HEK293 (cell line): ENCODE measurements around the gene DNAL4.

ENCODE experiments used
- HIC1 ChIP-seq: fragments of 450-650 bp; formaldehyde crosslinking; IDR thresholded peaks from 2 replicates; pipeline ENCODE4 v1.5.1; 2016; ENCODE audit warnings: missing biosample characterization, missing genetic modification characterization
- PBX3 ChIP-seq: sonication (generic); formaldehyde crosslinking; IDR thresholded peaks from 2 replicates; pipeline ENCODE4 v1.8.1; 2022; ENCODE audit warnings: mild to moderate bottlenecking, moderate library complexity, missing genetic modification reagents
- ZBTB11 ChIP-seq: fragments of 450-650 bp; formaldehyde crosslinking; conservative IDR thresholded peaks from 2 replicates; pipeline ENCODE4 v1.5.1; 2016; ENCODE audit warnings: low read depth, missing biosample characterization, missing genetic modification characterization
- ZBTB20 ChIP-seq: fragments of 450-650 bp; formaldehyde crosslinking; IDR thresholded peaks from 2 replicates; pipeline ENCODE4 v1.5.1; 2016; ENCODE audit warnings: missing biosample characterization, missing genetic modification characterization
- ZBTB49 ChIP-seq: fragments of 450-650 bp; formaldehyde crosslinking; IDR thresholded peaks from 2 replicates; pipeline ENCODE4 v1.5.1; 2016; ENCODE audit warnings: missing biosample characterization, missing genetic modification characterization, low read depth
- ZBTB7A ChIP-seq: fragments of 450-650 bp; formaldehyde crosslinking; IDR thresholded peaks from 2 replicates; pipeline ENCODE4 v1.5.1; 2016; ENCODE audit warnings: low read depth, missing biosample characterization, missing genetic modification characterization
- ZNF157 ChIP-seq: fragments of 450-650 bp; formaldehyde crosslinking; IDR thresholded peaks from 2 replicates; pipeline ENCODE4 v1.5.1; 2016; ENCODE audit warnings: missing biosample characterization, missing genetic modification characterization
- ZNF174 ChIP-seq: fragments of 450-650 bp; formaldehyde crosslinking; IDR thresholded peaks from 2 replicates; pipeline ENCODE4 v1.5.0; 2017; ENCODE audit warnings: missing biosample characterization, mild to moderate bottlenecking, missing genetic modification characterization
- ZNF2 ChIP-seq: fragments of 450-650 bp; formaldehyde crosslinking; IDR thresholded peaks from 2 replicates; pipeline ENCODE4 v1.5.1; 2016; ENCODE audit warnings: missing biosample characterization, missing genetic modification characterization
- ZNF23 ChIP-seq: fragments of 450-650 bp; formaldehyde crosslinking; IDR thresholded peaks from 2 replicates; pipeline ENCODE4 v1.5.1; 2016; ENCODE audit warnings: missing biosample characterization, missing genetic modification characterization, borderline replicate concordance
- ZNF266 ChIP-seq: fragments of 450-650 bp; formaldehyde crosslinking; IDR thresholded peaks from 2 replicates; pipeline ENCODE4 v1.5.1; 2016; ENCODE audit warnings: missing biosample characterization, missing genetic modification characterization, low read depth
- ZNF311 ChIP-seq: fragments of 450-650 bp; formaldehyde crosslinking; IDR thresholded peaks from 2 replicates; pipeline ENCODE4 v1.5.1; 2017; ENCODE audit warnings: missing biosample characterization, missing genetic modification characterization, borderline replicate concordance
- ZNF394 ChIP-seq: fragments of 450-650 bp; formaldehyde crosslinking; IDR thresholded peaks from 2 replicates; pipeline ENCODE4 v1.5.1; 2016; ENCODE audit warnings: missing biosample characterization, missing genetic modification characterization, mild to moderate bottlenecking, moderate library complexity, borderline replicate concordance
- ZNF488 ChIP-seq: fragments of 450-650 bp; formaldehyde crosslinking; IDR thresholded peaks from 2 replicates; pipeline ENCODE4 v1.5.1; 2016; ENCODE audit warnings: missing biosample characterization, missing genetic modification characterization
- ZNF518A ChIP-seq: fragments of 450-650 bp; formaldehyde crosslinking; conservative IDR thresholded peaks from 2 replicates; pipeline ENCODE4 v1.5.1; 2016; ENCODE audit warnings: low read depth, missing biosample characterization, missing genetic modification characterization
- ZNF521 ChIP-seq: fragments of 450-650 bp; formaldehyde crosslinking; IDR thresholded peaks from 2 replicates; pipeline ENCODE4 v1.5.1; 2017; ENCODE audit warnings: missing biosample characterization, mild to moderate bottlenecking, missing genetic modification characterization
- ZNF544 ChIP-seq: fragments of 450-650 bp; formaldehyde crosslinking; IDR thresholded peaks from 2 replicates; pipeline ENCODE4 v1.5.0; 2017; ENCODE audit warnings: missing biosample characterization, missing genetic modification characterization
- ZNF549 ChIP-seq: fragments of 450-650 bp; IDR thresholded peaks from 2 replicates; pipeline ENCODE4 v1.5.1; 2018; ENCODE audit warnings: missing biosample characterization, missing genetic modification characterization, mild to moderate bottlenecking, inconsistent platforms, moderate library complexity
- ZNF677 ChIP-seq: fragments of 450-650 bp; IDR thresholded peaks from 2 replicates; pipeline ENCODE4 v1.5.0; 2018; ENCODE audit warnings: missing biosample characterization, mild to moderate bottlenecking, missing genetic modification characterization, moderate library complexity
- ZNF707 ChIP-seq: fragments of 450-650 bp; formaldehyde crosslinking; IDR thresholded peaks from 2 replicates; pipeline ENCODE4 v1.5.1; 2016; ENCODE audit warnings: missing biosample characterization, missing genetic modification characterization
- ZNF768 ChIP-seq: fragments of 450-650 bp; formaldehyde crosslinking; IDR thresholded peaks from 2 replicates; pipeline ENCODE4 v1.5.1; 2018; ENCODE audit warnings: missing biosample characterization, mild to moderate bottlenecking, missing genetic modification characterization

The DNAL4 gene

GRCh38 chr22:38793721-38794466, at the start of gene DNAL4 (continued):
- peak; percentile 38 for TF ChIP-seq ZBTB11 (tag by site-specific recombination)
- TF ChIP-seq ZNF174 (tag by site-specific recombination) = no peak
- no peak for TF ChIP-seq ZBTB7A
- TF ChIP-seq ZNF707 (tag by site-specific recombination) = no peak
- TF ChIP-seq ZNF544 (tag by site-specific recombination) = no peak
- no peak for TF ChIP-seq ZNF311 (tag by site-specific recombination)
- no peak for TF ChIP-seq ZNF488 (tag by site-specific recombination)
- no peak for TF ChIP-seq ZNF2 (tag by site-specific recombination)
- peak; percentile 68 for TF ChIP-seq ZNF518A
- TF ChIP-seq ZNF23 (tag by site-specific recombination) = no peak
- no peak for TF ChIP-seq ZBTB49 (tag by site-specific recombination)
- TF ChIP-seq HIC1 = no peak
- TF ChIP-seq ZNF521 (tag by site-specific recombination) = no peak
- TF ChIP-seq ZNF266 = no peak
- no peak for TF ChIP-seq ZNF394 (tag by site-specific recombination)
- peak; percentile 87 for TF ChIP-seq PBX3 (CRISPR knock-in tag)
- no peak for TF ChIP-seq ZNF157 (tag by site-specific recombination)
- no peak for TF ChIP-seq ZNF768 (tag by site-specific recombination)
- no peak for TF ChIP-seq ZNF549 (tag by site-specific recombination)
- no peak for TF ChIP-seq ZNF677 (tag by site-specific recombination)
- no peak for TF ChIP-seq ZBTB20 (tag by site-specific recombination)
